ENCODE data around the gene YAF2.

Gene YAF2

GRCh38 chr12:42172441-42173210 is 65.4 kb downstream of the YAF2 start:
- H3K4me3 ChIP-seq (ENCODE audit: low read depth, low read length), result no peak overlapping the region
- TF ChIP-seq, protein P1, sequence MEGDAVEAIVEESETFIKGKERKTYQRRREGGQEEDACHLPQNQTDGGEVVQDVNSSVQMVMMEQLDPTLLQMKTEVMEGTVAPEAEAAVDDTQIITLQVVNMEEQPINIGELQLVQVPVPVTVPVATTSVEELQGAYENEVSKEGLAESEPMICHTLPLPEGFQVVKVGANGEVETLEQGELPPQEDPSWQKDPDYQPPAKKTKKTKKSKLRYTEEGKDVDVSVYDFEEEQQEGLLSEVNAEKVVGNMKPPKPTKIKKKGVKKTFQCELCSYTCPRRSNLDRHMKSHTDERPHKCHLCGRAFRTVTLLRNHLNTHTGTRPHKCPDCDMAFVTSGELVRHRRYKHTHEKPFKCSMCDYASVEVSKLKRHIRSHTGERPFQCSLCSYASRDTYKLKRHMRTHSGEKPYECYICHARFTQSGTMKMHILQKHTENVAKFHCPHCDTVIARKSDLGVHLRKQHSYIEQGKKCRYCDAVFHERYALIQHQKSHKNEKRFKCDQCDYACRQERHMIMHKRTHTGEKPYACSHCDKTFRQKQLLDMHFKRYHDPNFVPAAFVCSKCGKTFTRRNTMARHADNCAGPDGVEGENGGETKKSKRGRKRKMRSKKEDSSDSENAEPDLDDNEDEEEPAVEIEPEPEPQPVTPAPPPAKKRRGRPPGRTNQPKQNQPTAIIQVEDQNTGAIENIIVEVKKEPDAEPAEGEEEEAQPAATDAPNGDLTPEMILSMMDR (IDR thresholded peaks at IDR 0.05; ENCODE audit: low read depth, low read length, missing control alignments), result no peak
- no peak for DNase-seq (ENCODE audit: low read depth)

DNA sequence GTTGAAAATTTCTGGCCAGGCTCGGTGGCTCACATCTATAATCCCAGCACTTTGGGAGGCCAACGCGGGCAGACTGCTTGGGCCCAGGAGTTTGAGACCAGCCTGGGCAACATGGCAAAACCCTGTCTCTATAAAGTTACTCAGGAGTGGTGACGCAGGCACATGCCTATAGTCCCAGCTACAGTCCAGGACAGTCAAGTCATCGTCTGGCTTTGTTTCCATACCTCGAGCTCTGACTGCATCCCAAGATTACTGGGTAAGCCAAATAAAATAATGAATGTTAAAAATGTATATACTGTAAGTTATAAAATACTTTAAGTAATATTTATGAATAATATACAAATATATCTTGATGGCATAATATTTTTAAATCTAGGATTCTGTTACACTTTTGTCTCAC is 70.3 kb downstream of the YAF2 start:
- TF ChIP-seq, protein P1 (IDR thresholded peaks at IDR 0.05; ENCODE audit: low read depth, low read length, missing control alignments), result no peak
- DNase-seq (ENCODE audit: low read depth), result no peak
- no peak overlapping the region for H3K4me3 ChIP-seq (ENCODE audit: low read depth, low read length)

DNA sequence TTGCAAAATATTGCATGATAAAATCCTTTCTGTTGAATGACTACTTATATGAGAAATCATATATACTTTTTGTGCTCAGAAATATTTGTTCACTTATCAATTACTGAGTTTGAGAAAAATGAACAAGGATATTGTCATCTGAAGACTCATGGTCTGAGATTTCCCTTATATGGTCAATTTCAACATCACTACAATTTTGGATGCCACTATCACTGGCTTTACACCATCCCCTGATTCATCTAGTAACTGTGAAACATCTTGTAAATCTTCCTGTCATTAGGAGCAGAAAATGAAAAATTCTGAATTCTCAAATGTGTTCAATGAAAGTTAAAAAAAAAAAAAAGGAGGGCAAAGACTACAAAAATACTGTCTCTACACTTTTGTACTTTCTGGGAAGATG is 71.5 kb downstream of the YAF2 start:
- no peak overlapping the region for H3K4me3 ChIP-seq (ENCODE audit: low read depth, low read length)
- DNase-seq (ENCODE audit: low read depth), result no peak
- TF ChIP-seq, protein P1 (IDR thresholded peaks at IDR 0.05; ENCODE audit: low read depth, low read length, missing control alignments), result no peak

DNA sequence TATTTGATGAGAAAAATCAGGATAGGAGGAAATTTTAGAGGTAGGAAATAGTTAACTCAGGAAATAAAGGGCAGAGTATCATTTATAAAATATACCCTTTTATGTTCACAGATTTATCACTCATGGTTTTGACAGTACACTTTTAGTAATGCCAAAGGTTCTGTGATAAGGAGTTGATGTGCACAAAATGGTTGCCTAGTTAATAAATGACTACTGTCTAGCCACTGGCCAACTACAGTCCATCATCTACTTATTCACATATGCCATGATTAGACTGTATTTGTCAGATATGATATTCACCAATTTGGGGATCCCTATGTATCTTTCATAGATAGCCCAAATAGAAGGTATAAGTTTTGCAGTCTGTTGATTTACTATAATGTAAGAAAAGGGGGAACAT is 74.1 kb downstream of the YAF2 start:
- H3K4me3 ChIP-seq (ENCODE audit: low read depth, low read length), result no peak overlapping the region
- DNase-seq (ENCODE audit: low read depth), result no peak
- TF ChIP-seq, protein P1 (IDR thresholded peaks at IDR 0.05; ENCODE audit: low read depth, low read length, missing control alignments), result no peak

DNA sequence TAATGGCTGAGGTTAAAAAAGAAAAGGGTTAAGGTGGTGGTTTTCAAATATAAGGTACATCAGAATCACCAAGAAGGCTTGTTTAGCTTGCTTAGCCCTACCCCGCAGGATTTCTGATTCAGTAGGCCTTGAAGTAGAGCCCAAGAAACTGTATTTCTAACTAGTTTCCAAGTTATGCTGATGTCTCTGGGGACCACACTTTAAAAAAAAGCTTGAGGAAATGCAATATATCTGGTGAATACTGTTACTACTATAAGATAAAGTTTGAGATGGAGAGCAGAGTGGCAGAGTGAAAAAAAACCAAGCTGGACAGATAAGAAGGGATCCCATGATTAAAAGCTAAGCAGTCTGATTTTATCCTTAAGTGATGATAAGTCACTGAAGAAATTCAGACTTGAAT is 75.1 kb downstream of the YAF2 start:
- TF ChIP-seq, protein P1 (IDR thresholded peaks at IDR 0.05; ENCODE audit: low read depth, low read length, missing control alignments), result no peak
- DNase-seq (ENCODE audit: low read depth), result no peak
- H3K4me3 ChIP-seq (ENCODE audit: low read depth, low read length), result no peak overlapping the region

GRCh38 chr12:42162193-42162592 is 75.9 kb downstream of the YAF2 start:
- TF ChIP-seq, protein P1 (IDR thresholded peaks at IDR 0.05; ENCODE audit: low read depth, low read length, missing control alignments), result no peak
- H3K4me3 ChIP-seq (ENCODE audit: low read depth, low read length), result no peak overlapping the region
- DNase-seq (ENCODE audit: low read depth), result no peak

GRCh38 chr12:42161529-42161928 is 76.5 kb downstream of the YAF2 start:
- no peak overlapping the region for H3K4me3 ChIP-seq (ENCODE audit: low read depth, low read length)
- no peak for DNase-seq (ENCODE audit: low read depth)
- TF ChIP-seq, protein P1 (IDR thresholded peaks at IDR 0.05; ENCODE audit: low read depth, low read length, missing control alignments), result no peak
